OCI-LY7 (cell line): Measurements from ENCODE around the gene QRFP. TPM values are rescaled to one million over a fixed set of nuclear protein-coding genes. Genes with fewer than 3 reads are reported as not detected.
"Not testable (repeated sequence)": the region's sequence is repeated elsewhere in the genome, so short reads cannot be mapped to it uniquely, and the experiment has no call there.

Experiments
- BruUV-seq: library from RNA; stranded (reverse); fragments of 400-500 nt; replicated peaks from 2 replicates; lab custom pipeline; 2021; lab: Mats Ljungman, UMichigan
- CTCF ChIA-PET: fragments of 300-600 bp; sonication (Branson Sonifier 250); formaldehyde crosslinking; loops from one replicate; lab custom pipeline; 2022; ENCODE audit warnings: antibody characterized with exemption; ENCODE audit not compliant: unreplicated experiment; lab: Charles Lee
- POLR2A ChIA-PET: fragments of 300-600 bp; sonication (Branson Sonifier 250); formaldehyde crosslinking; loops from one replicate; lab custom pipeline; 2022; ENCODE audit warnings: antibody characterized with exemption; lab: Charles Lee
- DNase-seq: peaks from one replicate; pipeline ENCODE4 v3.0.0-alpha.2; 2015; ENCODE audit warnings: low spot score
- H2AFZ ChIP-seq: fragments of 200-600 bp; sonication (generic), shearing (Covaris generic); 2 replicates; pipeline ENCODE4 v1.6.1; 2014; ENCODE audit warnings: mild to moderate bottlenecking, antibody characterized with exemption, low read length, moderate library complexity
- H3K27ac ChIP-seq: fragments of 200-600 bp; sonication (generic); 2 replicates; pipeline ENCODE4 v1.5.1; 2014; ENCODE audit warnings: mixed run types, low read depth, mild to moderate bottlenecking, moderate library complexity, low read length, inconsistent platforms; ENCODE audit not compliant: poor library complexity, severe bottlenecking
- H3K36me3 ChIP-seq: fragments of 200-600 bp; sonication (generic); 2 replicates; pipeline ENCODE4 v1.6.1; 2014; ENCODE audit warnings: mild to moderate bottlenecking, antibody characterized with exemption, low read length, moderate library complexity, mixed read lengths; ENCODE audit not compliant: insufficient read depth
- H3K4me1 ChIP-seq: fragments of 200-600 bp; sonication (generic); 2 replicates; pipeline ENCODE4 v1.5.1; 2014; ENCODE audit warnings: mild to moderate bottlenecking, low read length; ENCODE audit not compliant: insufficient read depth, poor library complexity, severe bottlenecking
- H3K4me2 ChIP-seq: fragments of 200-600 bp; sonication (generic); 2 replicates; pipeline ENCODE4 v1.6.1; 2014; ENCODE audit warnings: mild to moderate bottlenecking, low read length
- H3K4me3 ChIP-seq: fragments of 200-600 bp; sonication (generic); 2 replicates; pipeline ENCODE4 v1.5.1; 2014; ENCODE audit warnings: mild to moderate bottlenecking, low read depth, low read length; ENCODE audit not compliant: poor library complexity, severe bottlenecking
- H3K79me2 ChIP-seq: fragments of 200-600 bp; sonication (generic); 2 replicates; pipeline ENCODE4 v1.6.1; 2016; ENCODE audit warnings: low read depth, mild to moderate bottlenecking, low read length, moderate library complexity, mixed read lengths; ENCODE audit not compliant: insufficient read depth
- H3K9me2 ChIP-seq: fragments of 200-600 bp; sonication (generic); 2 replicates; pipeline ENCODE4 v1.6.1; 2016; ENCODE audit warnings: mild to moderate bottlenecking, low read length, mixed read lengths; ENCODE audit not compliant: insufficient read depth
- H3K9me3 ChIP-seq: fragments of 200-600 bp; sonication (generic); 2 replicates; pipeline ENCODE4 v1.6.1; 2014; ENCODE audit warnings: mild to moderate bottlenecking, mixed run types, low read length, mixed read lengths
- H4K20me1 ChIP-seq: fragments of 200-600 bp; sonication (generic); 2 replicates; pipeline ENCODE4 v1.6.1; 2014; ENCODE audit warnings: mild to moderate bottlenecking, antibody characterized with exemption, low read length, moderate library complexity, mixed read lengths; ENCODE audit not compliant: insufficient read depth
- EZH2phosphoT487 ChIP-seq: fragments of 200-600 bp; sonication (generic); IDR thresholded peaks from 2 replicates; pipeline ENCODE4 v1.6.1; 2018; ENCODE audit warnings: low read depth, borderline replicate concordance, mild to moderate bottlenecking, mixed run types, antibody characterized with exemption, low read length, moderate library complexity, mixed read lengths
- intact Hi-C: fragments of 100-400 bp; cut with micrococcal nuclease; formaldehyde crosslinking; loops from one replicate; pipeline ENCODE4 v1.10.0; 2022; ENCODE audit not compliant: unreplicated experiment
- total RNA-seq, 2 experiments: library from RNA; depleted of rRNA in 1 of 2; stranded (reverse); fragments of >200 nt in 1 of 2; shearing (Covaris generic) in 1 of 2; gene quantifications; 2 replicates each; pipeline ENCODE4 v1.2.3, GENCODE V29; 2014 to 2022
- TF ChIP-seq, protein P1 (sequence below): fragments of 200-600 bp; sonication (generic); conservative IDR thresholded peaks from 2 replicates; pipeline ENCODE4 v1.5.1; 2014; ENCODE audit warnings: mild to moderate bottlenecking, antibody characterized with exemption, low read length, moderate library complexity, mixed read lengths

QRFP gene
- total RNA-seq, 2 experiments from 2014 or later, result not detected

DNA sequence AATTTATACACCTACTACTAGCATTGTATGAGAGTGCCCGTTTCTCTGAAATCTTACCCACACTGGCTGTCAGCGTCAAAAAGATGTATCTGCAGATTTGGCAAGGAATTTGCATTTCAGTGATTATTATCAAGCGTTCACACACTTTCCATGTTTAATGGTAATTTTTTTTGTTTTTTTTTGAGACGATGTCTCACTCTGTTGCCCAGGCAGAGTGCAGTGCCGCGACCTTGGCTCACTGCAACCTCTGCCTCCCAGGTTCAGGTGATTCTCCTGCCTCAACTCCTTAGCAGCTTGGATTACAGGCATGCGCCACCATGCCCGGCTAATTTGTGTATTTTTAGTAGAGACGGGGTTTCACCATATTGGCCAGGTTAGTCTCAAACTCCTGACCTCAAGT is 47.3 kb downstream of the QRFP start:
- no peak for DNase-seq
- H3K4me3 ChIP-seq, result no peak overlapping the region
- CTCF ChIA-PET, result no interaction called here
- intact Hi-C loops, result no loop called here
- no peaks in the 10 kb centered on the region; the same call in 1 of the 2 replicates for H4K20me1 ChIP-seq
- H3K9me3 ChIP-seq, result no peaks in the 10 kb centered on the region
- TF ChIP-seq EZH2phosphoT487, result no peak
- TF ChIP-seq, protein P1, sequence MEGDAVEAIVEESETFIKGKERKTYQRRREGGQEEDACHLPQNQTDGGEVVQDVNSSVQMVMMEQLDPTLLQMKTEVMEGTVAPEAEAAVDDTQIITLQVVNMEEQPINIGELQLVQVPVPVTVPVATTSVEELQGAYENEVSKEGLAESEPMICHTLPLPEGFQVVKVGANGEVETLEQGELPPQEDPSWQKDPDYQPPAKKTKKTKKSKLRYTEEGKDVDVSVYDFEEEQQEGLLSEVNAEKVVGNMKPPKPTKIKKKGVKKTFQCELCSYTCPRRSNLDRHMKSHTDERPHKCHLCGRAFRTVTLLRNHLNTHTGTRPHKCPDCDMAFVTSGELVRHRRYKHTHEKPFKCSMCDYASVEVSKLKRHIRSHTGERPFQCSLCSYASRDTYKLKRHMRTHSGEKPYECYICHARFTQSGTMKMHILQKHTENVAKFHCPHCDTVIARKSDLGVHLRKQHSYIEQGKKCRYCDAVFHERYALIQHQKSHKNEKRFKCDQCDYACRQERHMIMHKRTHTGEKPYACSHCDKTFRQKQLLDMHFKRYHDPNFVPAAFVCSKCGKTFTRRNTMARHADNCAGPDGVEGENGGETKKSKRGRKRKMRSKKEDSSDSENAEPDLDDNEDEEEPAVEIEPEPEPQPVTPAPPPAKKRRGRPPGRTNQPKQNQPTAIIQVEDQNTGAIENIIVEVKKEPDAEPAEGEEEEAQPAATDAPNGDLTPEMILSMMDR, result no peak
- no peaks in the 10 kb centered on the region for H3K36me3 ChIP-seq
- no peak overlapping the region for H2AFZ ChIP-seq
- H3K9me2 ChIP-seq, result no peaks in the 10 kb centered on the region
- no peaks in the 10 kb centered on the region for H3K79me2 ChIP-seq
- POLR2A ChIA-PET, result no interaction called here
- BruUV-seq, result no TSS peak
- H3K27ac ChIP-seq, result no peak overlapping the region
- no peak overlapping the region for H3K4me2 ChIP-seq
- H3K4me1 ChIP-seq, result no peaks in the 10 kb centered on the region

DNA sequence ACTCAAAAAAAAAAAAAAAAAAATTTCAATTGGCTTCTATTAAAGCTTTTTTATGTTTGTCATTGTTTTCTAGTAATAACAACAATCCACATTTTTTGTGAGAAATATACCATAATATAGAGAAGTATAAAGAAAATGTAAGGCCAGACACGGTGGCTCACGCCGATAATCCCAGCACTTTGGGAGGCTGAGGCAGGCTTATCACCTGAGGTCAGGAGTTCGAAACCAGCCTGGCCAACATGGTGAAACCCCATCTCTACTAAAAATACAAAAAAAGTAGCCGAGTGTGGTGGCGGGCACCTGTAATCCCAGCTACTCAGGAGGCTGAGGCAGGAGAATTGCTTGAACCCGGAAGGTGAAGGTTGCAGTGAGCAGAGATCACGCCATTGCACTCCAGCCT is 48.1 kb downstream of the QRFP start:
- H2AFZ ChIP-seq, H3K27ac ChIP-seq, CTCF ChIA-PET, BruUV-seq, H3K4me1 ChIP-seq, H3K4me3 ChIP-seq, H3K36me3 ChIP-seq, H3K4me2 ChIP-seq, H3K9me2 ChIP-seq, DNase-seq, H3K9me3 ChIP-seq, H4K20me1 ChIP-seq, intact Hi-C loops, H3K79me2 ChIP-seq: not testable (repeated sequence)
- POLR2A ChIA-PET, result interaction anchor here (0.6 to 0.7 kb wide), 3 partner anchors 18 to 508 kb away, joined by 3 to 5 read pairs (median 4); no protein-coding TSS in a partner anchor

DNA sequence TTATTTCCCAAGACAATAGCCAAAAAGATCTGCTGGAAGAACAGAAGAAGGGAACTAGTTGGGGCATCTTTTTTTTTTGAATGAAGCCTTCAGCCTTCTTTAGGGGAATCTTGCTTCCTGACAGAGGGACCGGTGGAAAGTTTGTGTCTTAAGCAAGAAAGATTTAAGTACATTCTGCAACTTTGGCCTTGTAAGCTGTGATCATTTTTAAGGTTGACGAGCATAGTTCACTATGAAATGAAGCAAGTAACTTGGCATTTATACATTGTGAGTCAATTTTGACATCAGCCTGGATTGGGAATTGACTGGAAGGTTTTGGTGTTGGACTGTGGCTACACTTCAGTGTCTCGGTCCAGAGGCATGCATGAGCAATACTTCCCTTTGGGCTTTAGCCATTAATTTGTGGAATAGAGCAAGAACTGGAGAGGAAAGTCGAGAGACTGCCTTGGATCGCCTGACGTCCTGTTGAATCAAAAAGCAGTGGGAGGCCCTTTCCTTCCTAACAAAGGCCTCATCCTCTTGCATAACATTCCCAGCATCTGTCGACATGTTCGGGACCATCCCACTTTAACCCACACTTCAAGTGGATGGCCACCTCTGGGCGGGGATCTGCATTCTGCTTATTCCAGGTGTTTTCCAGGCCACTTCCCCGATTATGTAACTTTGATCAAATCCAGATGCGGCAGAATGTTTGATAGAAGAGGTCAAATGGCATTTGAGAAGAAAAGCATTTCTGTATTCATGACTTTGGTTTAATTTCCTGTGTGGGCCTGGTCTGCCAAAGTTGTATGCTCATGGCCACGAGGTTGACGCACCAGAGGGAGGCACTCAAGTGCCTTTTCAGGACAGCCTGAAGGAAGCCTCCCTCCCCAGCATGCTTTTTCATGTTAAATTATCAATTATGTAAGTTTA is 49.0 kb downstream of the QRFP start:
- intact Hi-C loops, result no loop called here
- POLR2A ChIA-PET, result interaction anchor here (0.7 kb wide), 1 partner anchor 17 kb away, joined by 4 read pairs; no protein-coding TSS in a partner anchor
- DNase-seq, result no peak
- Histone ChIP-seq H4K20me1 (no peaks in the 10 kb centered on the region; the same call in 1 of the 2 replicates), H3K4me2 (no peak overlapping the region), H3K27ac (no peak overlapping the region), H3K9me3 (no peaks in the 10 kb centered on the region), H3K9me2 (no peaks in the 10 kb centered on the region), H3K4me3 (no peak overlapping the region), H3K4me1 (no peaks in the 10 kb centered on the region), H2AFZ (no peak overlapping the region), H3K36me3 (no peaks in the 10 kb centered on the region), H3K79me2 (no peaks in the 10 kb centered on the region)
- TF ChIP-seq, protein P1, result no peak
- no peak for TF ChIP-seq EZH2phosphoT487
- CTCF ChIA-PET, result no interaction called here
- no TSS peak for BruUV-seq
